ENCODE results near the gene ERG. TPM values are rescaled to one million over a fixed set of nuclear protein-coding genes. Genes with fewer than 3 reads are reported as not detected.

The ERG gene
- total RNA-seq, 1 experiment from 2014 or later, result not detected

DNA sequence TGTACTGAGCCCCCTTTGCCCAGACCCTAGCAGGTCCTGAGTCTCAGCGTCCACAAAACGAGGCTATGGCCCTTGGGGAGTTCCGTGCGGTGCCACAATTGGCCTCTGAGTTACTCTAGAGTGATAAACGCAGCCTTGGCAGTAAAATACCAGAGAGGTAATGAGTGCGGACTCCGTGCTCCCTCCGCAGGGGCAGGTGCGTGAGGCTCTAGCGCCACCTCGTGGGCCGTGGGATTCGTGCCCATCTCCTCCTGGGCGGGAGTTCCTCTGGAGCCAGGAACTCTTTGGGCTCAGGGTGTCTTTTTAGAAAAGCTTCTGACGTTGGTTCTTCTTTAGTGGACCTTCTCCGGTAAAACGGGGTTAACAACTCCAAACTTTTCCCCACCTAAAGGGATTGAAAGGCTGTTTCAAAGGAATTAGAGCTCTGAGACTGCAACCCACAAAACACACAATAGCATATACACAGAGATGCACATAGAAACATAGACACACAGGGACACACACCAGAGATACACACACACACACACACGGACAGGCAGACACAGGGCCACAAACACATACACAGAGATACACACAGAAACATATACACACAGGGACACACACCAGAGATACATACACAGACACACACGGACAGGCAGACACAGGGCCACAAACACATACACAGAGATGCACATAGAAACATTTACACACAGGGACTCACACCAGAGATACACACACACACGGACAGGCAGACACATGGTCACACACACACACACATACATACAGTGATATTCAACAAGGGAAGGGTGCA is 142.1 kb downstream of the ERG start:
- ChIA-PET POLR2A (no interaction called here), CTCF (interaction anchor here (0.7 to 2.0 kb wide), 3 partner anchors 137 to 186 kb away, joined by 3 to 4 read pairs (median 3); no protein-coding TSS in a partner anchor)
- BruUV-seq (replicated peaks), result no TSS peak
- H3K36me3 ChIP-seq (ENCODE audit: control insufficient read depth, insufficient read depth, low read length), result no peaks in the 10 kb centered on the region
- no peaks in the 10 kb centered on the region for H3K27me3 ChIP-seq (replicated peaks; ENCODE audit: control insufficient read depth, insufficient read depth, low read length)
- Mint-ChIP-seq H3K4me3 (ENCODE audit: unreplicated experiment) (no peak overlapping the region), H3K36me3 (ENCODE audit: insufficient read depth, unreplicated experiment) (no peaks in the 10 kb centered on the region), H3K9me3 (ENCODE audit: unreplicated experiment) (no peaks in the 10 kb centered on the region), H3K4me1 (ENCODE audit: low read depth, unreplicated experiment) (no peaks in the 10 kb centered on the region), H3K27me3 (ENCODE audit: insufficient read depth, unreplicated experiment) (peaks cover 8% of the 10 kb centered on the region), H3K27ac (ENCODE audit: unreplicated experiment) (no peak overlapping the region)
- DNase-seq, result peak; percentile 69 to 81
- intact Hi-C loops (cut with micrococcal nuclease; ENCODE audit: unreplicated experiment), result loop anchor here (1.0 to 5.0 kb wide), 5 partner anchors 137 to 644 kb away; no protein-coding TSS in a partner anchor
- TF ChIP-seq, protein P1, sequence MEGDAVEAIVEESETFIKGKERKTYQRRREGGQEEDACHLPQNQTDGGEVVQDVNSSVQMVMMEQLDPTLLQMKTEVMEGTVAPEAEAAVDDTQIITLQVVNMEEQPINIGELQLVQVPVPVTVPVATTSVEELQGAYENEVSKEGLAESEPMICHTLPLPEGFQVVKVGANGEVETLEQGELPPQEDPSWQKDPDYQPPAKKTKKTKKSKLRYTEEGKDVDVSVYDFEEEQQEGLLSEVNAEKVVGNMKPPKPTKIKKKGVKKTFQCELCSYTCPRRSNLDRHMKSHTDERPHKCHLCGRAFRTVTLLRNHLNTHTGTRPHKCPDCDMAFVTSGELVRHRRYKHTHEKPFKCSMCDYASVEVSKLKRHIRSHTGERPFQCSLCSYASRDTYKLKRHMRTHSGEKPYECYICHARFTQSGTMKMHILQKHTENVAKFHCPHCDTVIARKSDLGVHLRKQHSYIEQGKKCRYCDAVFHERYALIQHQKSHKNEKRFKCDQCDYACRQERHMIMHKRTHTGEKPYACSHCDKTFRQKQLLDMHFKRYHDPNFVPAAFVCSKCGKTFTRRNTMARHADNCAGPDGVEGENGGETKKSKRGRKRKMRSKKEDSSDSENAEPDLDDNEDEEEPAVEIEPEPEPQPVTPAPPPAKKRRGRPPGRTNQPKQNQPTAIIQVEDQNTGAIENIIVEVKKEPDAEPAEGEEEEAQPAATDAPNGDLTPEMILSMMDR (IDR thresholded peaks at IDR 0.05; ENCODE audit: insufficient read depth in 1 of 2, low read depth in 1 of 2, low read length in 1 of 2, severe bottlenecking in 1 of 2, unreplicated experiment in 1 of 2), result peak; percentile 92
- H3K4me1 ChIP-seq, result no peaks in the 10 kb centered on the region
- H3K9me3 ChIP-seq, result no peaks in the 10 kb centered on the region
- H3K4me3 ChIP-seq (ENCODE audit: low read depth, low read length), result no peak overlapping the region

DNA sequence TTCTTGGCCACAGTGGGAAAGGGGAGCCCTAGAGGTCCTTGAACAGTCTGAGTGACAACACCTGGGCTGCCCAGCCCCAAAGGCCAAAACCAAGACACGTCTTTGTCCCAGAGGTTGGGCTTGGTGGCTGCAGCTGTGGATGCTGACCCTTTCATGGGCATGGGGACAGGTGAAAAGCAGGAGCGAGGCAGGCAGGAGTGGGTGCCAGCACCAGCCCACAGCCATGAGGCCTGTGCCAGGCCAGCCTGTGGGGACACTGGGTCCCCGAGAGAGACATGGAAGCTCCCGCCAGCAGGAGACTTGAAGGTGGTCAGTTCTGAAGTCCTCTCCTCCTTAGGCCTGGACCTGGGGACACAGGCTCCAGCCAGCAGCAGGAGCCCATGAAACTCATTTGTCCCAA is 142.9 kb downstream of the ERG start:
- Mint-ChIP-seq H3K36me3 (ENCODE audit: insufficient read depth, unreplicated experiment) (no peaks in the 10 kb centered on the region), H3K27me3 (ENCODE audit: insufficient read depth, unreplicated experiment) (peaks cover 7% of the 10 kb centered on the region), H3K9me3 (ENCODE audit: unreplicated experiment) (no peaks in the 10 kb centered on the region), H3K4me1 (ENCODE audit: low read depth, unreplicated experiment) (no peaks in the 10 kb centered on the region), H3K27ac (ENCODE audit: unreplicated experiment) (no peak overlapping the region), H3K4me3 (ENCODE audit: unreplicated experiment) (no peak overlapping the region)
- ChIA-PET CTCF (interaction anchor here (0.6 to 2.0 kb wide), 2 partner anchors 19 to 185 kb away, joined by 3 to 4 read pairs; no protein-coding TSS in a partner anchor), POLR2A (no interaction called here)
- H3K4me3 ChIP-seq (ENCODE audit: low read depth, low read length), result no peak overlapping the region
- no peaks in the 10 kb centered on the region for H3K27me3 ChIP-seq (replicated peaks; ENCODE audit: control insufficient read depth, insufficient read depth, low read length)
- BruUV-seq (replicated peaks), result no TSS peak
- intact Hi-C loops (cut with micrococcal nuclease; ENCODE audit: unreplicated experiment), result loop anchor here (5.0 kb wide), 2 partner anchors 183 to 643 kb away; no protein-coding TSS in a partner anchor
- H3K9me3 ChIP-seq, result no peaks in the 10 kb centered on the region
- no peaks in the 10 kb centered on the region for H3K36me3 ChIP-seq (ENCODE audit: control insufficient read depth, insufficient read depth, low read length)
- DNase-seq, result no peak
- H3K4me1 ChIP-seq, result no peaks in the 10 kb centered on the region
- TF ChIP-seq, protein P1 (IDR thresholded peaks at IDR 0.05; ENCODE audit: insufficient read depth in 1 of 2, low read depth in 1 of 2, low read length in 1 of 2, severe bottlenecking in 1 of 2, unreplicated experiment in 1 of 2), result no peak

DNA sequence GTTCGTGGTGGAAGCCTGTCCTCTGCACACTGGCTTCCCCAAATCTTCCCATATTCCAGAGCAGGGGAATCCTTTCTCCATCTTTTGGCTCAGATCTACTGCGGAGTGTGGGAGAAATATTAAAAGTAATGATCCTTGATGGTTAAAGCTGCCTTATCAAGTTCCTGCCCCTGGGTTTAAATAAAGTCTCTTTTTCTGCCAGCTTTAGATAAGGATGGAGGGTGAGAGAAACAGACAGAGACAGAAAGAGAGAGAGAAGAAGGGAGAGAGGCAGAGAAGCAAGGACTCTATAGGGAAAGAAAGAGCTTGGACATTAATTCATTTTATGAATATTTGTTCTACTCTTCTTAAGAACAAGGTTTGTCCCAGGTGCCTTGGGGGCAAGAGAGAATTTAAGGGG is 143.5 kb downstream of the ERG start:
- DNase-seq, result no peak
- intact Hi-C loops (cut with micrococcal nuclease; ENCODE audit: unreplicated experiment), result loop anchor here (5.0 kb wide), 2 partner anchors 182 to 642 kb away; no protein-coding TSS in a partner anchor
- H3K9me3 Mint-ChIP-seq (ENCODE audit: unreplicated experiment), result no peaks in the 10 kb centered on the region
- BruUV-seq (replicated peaks), result no TSS peak
- TF ChIP-seq, protein P1 (IDR thresholded peaks at IDR 0.05; ENCODE audit: insufficient read depth in 1 of 2, low read depth in 1 of 2, low read length in 1 of 2, severe bottlenecking in 1 of 2, unreplicated experiment in 1 of 2), result no peak
- H3K4me1 Mint-ChIP-seq (ENCODE audit: low read depth, unreplicated experiment), result no peaks in the 10 kb centered on the region
- H3K4me3 Mint-ChIP-seq (ENCODE audit: unreplicated experiment), result no peak overlapping the region
- peaks cover 8% of the 10 kb centered on the region for H3K27me3 Mint-ChIP-seq (ENCODE audit: insufficient read depth, unreplicated experiment)
- no peaks in the 10 kb centered on the region for H3K27me3 ChIP-seq (replicated peaks; ENCODE audit: control insufficient read depth, insufficient read depth, low read length)
- no peaks in the 10 kb centered on the region for H3K36me3 ChIP-seq (ENCODE audit: control insufficient read depth, insufficient read depth, low read length)
- H3K27ac Mint-ChIP-seq (ENCODE audit: unreplicated experiment), result no peak overlapping the region
- CTCF ChIA-PET, result interaction anchor here (0.6 to 2.0 kb wide), 2 partner anchors 20 to 185 kb away, joined by 3 to 4 read pairs; no protein-coding TSS in a partner anchor
- no peaks in the 10 kb centered on the region for H3K9me3 ChIP-seq
- no peaks in the 10 kb centered on the region for H3K4me1 ChIP-seq
- H3K36me3 Mint-ChIP-seq (ENCODE audit: insufficient read depth, unreplicated experiment), result no peaks in the 10 kb centered on the region
- no peak overlapping the region for H3K4me3 ChIP-seq (ENCODE audit: low read depth, low read length)
- POLR2A ChIA-PET, result no interaction called here
